ENCODE results near the gene LYPD1.

Gene LYPD1

DNA sequence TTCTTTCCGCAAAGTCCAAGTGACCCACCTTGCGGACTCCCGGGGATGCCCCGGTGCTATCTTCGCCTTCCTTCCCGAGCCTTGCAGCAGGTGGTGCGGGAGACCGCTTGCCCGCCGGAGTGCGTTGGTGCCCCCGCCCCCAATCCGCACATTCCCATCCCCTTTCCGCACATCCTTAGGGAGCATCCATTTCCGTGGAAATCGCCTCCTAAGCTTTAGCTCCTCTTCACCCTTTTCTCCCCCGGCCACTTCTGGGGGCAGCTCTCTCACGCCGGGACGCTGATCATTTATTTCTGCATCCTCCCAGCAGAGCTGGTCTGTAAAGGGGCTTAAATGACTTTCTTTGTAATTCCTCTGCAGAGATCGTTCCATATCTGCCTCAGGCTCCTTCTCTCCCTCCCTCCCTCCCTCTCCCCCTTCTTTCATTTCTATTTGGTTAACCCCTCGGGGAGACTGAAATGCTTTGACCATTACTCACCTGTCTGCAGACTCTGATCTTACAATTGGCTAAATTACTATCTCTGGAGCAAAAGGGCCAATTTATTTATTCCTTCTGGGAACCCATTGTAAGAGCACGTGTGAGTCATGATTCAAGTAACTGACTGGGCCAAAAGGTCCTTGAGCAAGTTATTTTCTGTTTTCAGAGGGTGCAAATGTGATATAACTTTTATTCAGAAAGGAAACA lies 1.3 kb upstream of the LYPD1 start:
- Histone ChIP-seq H2AK5ac (ENCODE audit: low read length) (no peak overlapping the region), H3K36me3 (ENCODE audit: control insufficient read depth, insufficient read depth, low read length) (no peaks in the 10 kb centered on the region), H3K27me3 (ENCODE audit: insufficient read depth, low read length, poor library complexity) (no peaks in the 10 kb centered on the region), H4K5ac (ENCODE audit: low read length) (no peak overlapping the region), H4K8ac (ENCODE audit: low read depth, low read length) (no peak overlapping the region), H3K56ac (ENCODE audit: low read length) (peak overlapping the region; percentile 59), H3K23ac (ENCODE audit: low read length) (no peak overlapping the region), H3K27ac (ENCODE audit: low read depth, low read length) (peak overlapping the region; percentile 33), H2BK15ac (replicated peaks; ENCODE audit: low read depth) (no peak overlapping the region), H2BK120ac (ENCODE audit: low read depth, low read length) (no peak overlapping the region), H3K79me2 (ENCODE audit: control insufficient read depth, insufficient read depth, low read length) (no peaks in the 10 kb centered on the region), H3K4me3 (ENCODE audit: low read length) (peak overlapping the region; percentile 8), H2BK5ac (ENCODE audit: low read length) (no peak overlapping the region), H3K4ac (ENCODE audit: low read depth, low read length) (no peak overlapping the region), H3K79me1 (ENCODE audit: low read length) (no peaks in the 10 kb centered on the region), H3K18ac (ENCODE audit: low read length) (no peak overlapping the region), H3K4me1 (ENCODE audit: control insufficient read depth, low read depth, low read length) (peaks cover 11% of the 10 kb centered on the region), H3K9ac (ENCODE audit: low read length) (peak overlapping the region; percentile 20), H3K4me2 (ENCODE audit: low read length) (peak overlapping the region; percentile 82)
- WGBS (ENCODE audit: extremely low coverage, insufficient coverage, low lambda C conversion rate), result no CpG with 5 or more reads among the region's 23 CpGs
- DNase-seq, result peak; percentile 95

GRCh38 chr2:132670496-132671150 lies 618 bp upstream of the LYPD1 start:
- Histone ChIP-seq H2BK15ac (replicated peaks; ENCODE audit: low read depth) (no peak overlapping the region), H3K9ac (ENCODE audit: low read length) (peak overlapping the region; percentile 20), H3K36me3 (ENCODE audit: control insufficient read depth, insufficient read depth, low read length) (no peaks in the 10 kb centered on the region), H2AK5ac (ENCODE audit: low read length) (no peak overlapping the region), H4K8ac (ENCODE audit: low read depth, low read length) (no peak overlapping the region), H3K23ac (ENCODE audit: low read length) (peak overlapping the region; percentile 66), H3K56ac (ENCODE audit: low read length) (peak overlapping the region; percentile 59), H3K79me2 (ENCODE audit: control insufficient read depth, insufficient read depth, low read length) (no peaks in the 10 kb centered on the region), H3K18ac (ENCODE audit: low read length) (peak overlapping the region; percentile 8), H2BK5ac (ENCODE audit: low read length) (no peak overlapping the region), H3K27me3 (ENCODE audit: insufficient read depth, low read length, poor library complexity) (no peaks in the 10 kb centered on the region), H3K27ac (ENCODE audit: low read depth, low read length) (peak overlapping the region; percentile 33), H2BK120ac (ENCODE audit: low read depth, low read length) (no peak overlapping the region), H3K4me2 (ENCODE audit: low read length) (peak overlapping the region; percentile 82), H3K4me1 (ENCODE audit: control insufficient read depth, low read depth, low read length) (peaks cover 11% of the 10 kb centered on the region), H3K4ac (ENCODE audit: low read depth, low read length) (no peak overlapping the region), H3K79me1 (ENCODE audit: low read length) (no peaks in the 10 kb centered on the region), H3K4me3 (ENCODE audit: low read length) (peak overlapping the region; percentile 8), H4K5ac (ENCODE audit: low read length) (no peak overlapping the region)
- no peak for DNase-seq
- no CpG with 5 or more reads among the region's 44 CpGs for WGBS (ENCODE audit: extremely low coverage, insufficient coverage, low lambda C conversion rate)

DNA sequence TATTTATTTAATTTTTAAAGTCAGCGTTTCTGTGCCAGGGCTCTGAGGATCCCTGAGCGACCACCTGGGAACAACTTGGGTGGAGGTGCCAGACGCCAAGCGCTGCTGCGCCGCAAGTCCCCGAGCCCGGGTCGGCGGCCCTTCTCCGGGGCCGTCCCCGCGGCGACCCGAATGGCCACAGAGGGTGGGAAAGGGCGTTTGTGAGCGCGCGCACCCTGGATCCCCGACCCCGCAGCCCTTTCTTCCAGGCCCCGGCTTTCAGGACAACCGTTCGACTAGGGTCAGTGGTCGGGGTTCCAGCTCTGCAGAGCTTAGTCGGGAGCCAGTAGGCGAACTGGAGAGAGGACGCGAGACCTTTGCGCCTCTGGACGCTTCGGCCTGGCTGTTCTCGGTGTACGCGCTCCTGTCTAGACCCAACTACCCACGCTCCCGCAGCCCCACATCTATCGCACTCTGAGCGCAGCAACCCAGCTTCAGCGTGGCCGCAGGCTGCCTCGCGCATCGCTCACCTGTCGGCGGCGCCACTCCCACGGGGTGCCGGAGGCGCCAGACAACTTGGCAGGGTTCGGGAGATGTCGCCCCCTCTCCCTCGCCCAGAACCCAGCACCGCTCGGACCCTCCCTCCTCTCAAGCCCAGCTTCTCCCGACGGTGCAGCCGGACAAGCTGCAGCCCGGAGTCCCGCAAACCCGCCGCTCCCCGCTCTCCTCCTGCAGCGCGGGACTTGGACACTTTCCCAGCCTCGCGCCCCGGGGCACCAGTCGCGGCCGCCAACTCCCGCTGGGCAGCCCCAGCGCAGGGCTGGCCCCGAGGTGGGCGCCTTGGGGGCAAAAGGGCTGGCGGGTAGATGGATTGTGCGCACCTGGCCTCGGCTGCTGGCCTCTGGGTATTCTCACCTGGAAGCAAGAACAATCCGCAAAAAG lies 758 bp downstream of the LYPD1 start:
- H3K4me1 ChIP-seq (ENCODE audit: control insufficient read depth, low read depth, low read length), result peaks cover 11% of the 10 kb centered on the region
- no peak overlapping the region for H2AK5ac ChIP-seq (ENCODE audit: low read length)
- H3K56ac ChIP-seq (ENCODE audit: low read length), result peak overlapping the region; percentile 84
- no peak overlapping the region for H2BK15ac ChIP-seq (replicated peaks; ENCODE audit: low read depth)
- no peaks in the 10 kb centered on the region for H3K79me2 ChIP-seq (ENCODE audit: control insufficient read depth, insufficient read depth, low read length)
- H3K79me1 ChIP-seq (ENCODE audit: low read length), result no peaks in the 10 kb centered on the region
- no peak overlapping the region for H2BK5ac ChIP-seq (ENCODE audit: low read length)
- peak overlapping the region; percentile 92 for H3K23ac ChIP-seq (ENCODE audit: low read length)
- H3K36me3 ChIP-seq (ENCODE audit: control insufficient read depth, insufficient read depth, low read length), result no peaks in the 10 kb centered on the region
- H3K27me3 ChIP-seq (ENCODE audit: insufficient read depth, low read length, poor library complexity), result no peaks in the 10 kb centered on the region
- no peak overlapping the region for H4K5ac ChIP-seq (ENCODE audit: low read length)
- peak overlapping the region; percentile 90 for H3K4me2 ChIP-seq (ENCODE audit: low read length)
- no peak overlapping the region for H4K8ac ChIP-seq (ENCODE audit: low read depth, low read length)
- no CpG with 5 or more reads among the region's 80 CpGs for WGBS (ENCODE audit: extremely low coverage, insufficient coverage, low lambda C conversion rate)
- no peak overlapping the region for H2BK120ac ChIP-seq (ENCODE audit: low read depth, low read length)
- peak overlapping the region; percentile 65 for H3K9ac ChIP-seq (ENCODE audit: low read length)
- peak overlapping the region; percentile 19 for H3K18ac ChIP-seq (ENCODE audit: low read length)
- H3K27ac ChIP-seq (ENCODE audit: low read depth, low read length), result no peak overlapping the region
- H3K4ac ChIP-seq (ENCODE audit: low read depth, low read length), result no peak overlapping the region
- H3K4me3 ChIP-seq (ENCODE audit: low read length), result peak overlapping the region; percentile 40
- peak; percentile 57 for DNase-seq

DNA sequence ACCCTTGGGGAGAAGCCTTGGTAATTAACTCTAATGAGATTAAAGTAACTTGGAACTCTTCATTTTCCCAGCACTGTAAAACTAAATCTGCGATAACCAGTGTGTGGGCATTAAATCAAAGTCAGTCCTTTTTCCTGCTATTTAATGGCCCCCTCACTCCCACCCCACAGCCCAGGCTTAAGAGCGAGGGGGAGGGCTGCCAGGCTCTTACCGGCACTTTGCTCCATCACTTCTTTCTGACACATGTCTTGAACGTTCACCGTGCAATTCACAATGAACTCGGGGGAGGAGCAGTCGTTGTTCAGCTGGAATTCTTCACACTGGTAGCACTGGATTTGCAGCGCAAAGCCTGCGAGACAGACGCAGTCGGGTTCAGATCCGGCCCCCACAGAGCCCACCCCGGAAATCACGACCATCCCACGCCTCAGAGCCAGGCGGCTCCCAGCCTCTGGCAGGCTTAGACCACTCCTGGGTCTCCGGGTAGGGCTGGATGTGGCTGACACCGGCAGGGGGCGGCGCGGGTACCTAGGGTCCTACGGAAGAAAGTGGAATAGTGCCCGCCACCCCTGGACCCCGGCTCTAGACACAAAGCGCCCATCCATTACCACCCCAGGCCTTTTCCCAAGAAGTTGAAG lies 1.7 kb downstream of the LYPD1 start:
- Histone ChIP-seq H3K79me2 (ENCODE audit: control insufficient read depth, insufficient read depth, low read length) (no peaks in the 10 kb centered on the region), H3K27me3 (ENCODE audit: insufficient read depth, low read length, poor library complexity) (no peaks in the 10 kb centered on the region), H3K4ac (ENCODE audit: low read depth, low read length) (no peak overlapping the region), H4K5ac (ENCODE audit: low read length) (no peak overlapping the region), H3K9ac (ENCODE audit: low read length) (peak overlapping the region; percentile 29), H3K4me1 (ENCODE audit: control insufficient read depth, low read depth, low read length) (peaks cover 11% of the 10 kb centered on the region), H3K23ac (ENCODE audit: low read length) (no peak overlapping the region), H3K56ac (ENCODE audit: low read length) (peak overlapping the region; percentile 74), H3K4me3 (ENCODE audit: low read length) (no peak overlapping the region), H4K8ac (ENCODE audit: low read depth, low read length) (no peak overlapping the region), H3K79me1 (ENCODE audit: low read length) (no peaks in the 10 kb centered on the region), H3K27ac (ENCODE audit: low read depth, low read length) (no peak overlapping the region), H2AK5ac (ENCODE audit: low read length) (no peak overlapping the region), H2BK120ac (ENCODE audit: low read depth, low read length) (no peak overlapping the region), H2BK15ac (replicated peaks; ENCODE audit: low read depth) (no peak overlapping the region), H2BK5ac (ENCODE audit: low read length) (no peak overlapping the region), H3K18ac (ENCODE audit: low read length) (peak overlapping the region; percentile 19), H3K36me3 (ENCODE audit: control insufficient read depth, insufficient read depth, low read length) (no peaks in the 10 kb centered on the region), H3K4me2 (ENCODE audit: low read length) (peak overlapping the region; percentile 90)
- peak; percentile 70 for DNase-seq
- WGBS (ENCODE audit: extremely low coverage, insufficient coverage, low lambda C conversion rate), result no CpG with 5 or more reads among the region's 25 CpGs

GRCh38 chr2:132667706-132668105 lies 2.3 kb downstream of the LYPD1 start:
- Histone ChIP-seq H3K18ac (ENCODE audit: low read length) (no peak overlapping the region), H3K4me1 (ENCODE audit: control insufficient read depth, low read depth, low read length) (peaks cover 11% of the 10 kb centered on the region), H3K4me2 (ENCODE audit: low read length) (no peak overlapping the region), H2AK5ac (ENCODE audit: low read length) (no peak overlapping the region), H4K8ac (ENCODE audit: low read depth, low read length) (no peak overlapping the region), H3K27me3 (ENCODE audit: insufficient read depth, low read length, poor library complexity) (no peaks in the 10 kb centered on the region), H3K56ac (ENCODE audit: low read length) (peak overlapping the region; percentile 3), H2BK120ac (ENCODE audit: low read depth, low read length) (no peak overlapping the region), H2BK15ac (replicated peaks; ENCODE audit: low read depth) (no peak overlapping the region), H3K9ac (ENCODE audit: low read length) (no peak overlapping the region), H3K36me3 (ENCODE audit: control insufficient read depth, insufficient read depth, low read length) (no peaks in the 10 kb centered on the region), H3K4ac (ENCODE audit: low read depth, low read length) (no peak overlapping the region), H3K79me1 (ENCODE audit: low read length) (no peaks in the 10 kb centered on the region), H3K4me3 (ENCODE audit: low read length) (no peak overlapping the region), H3K23ac (ENCODE audit: low read length) (no peak overlapping the region), H3K79me2 (ENCODE audit: control insufficient read depth, insufficient read depth, low read length) (no peaks in the 10 kb centered on the region), H3K27ac (ENCODE audit: low read depth, low read length) (no peak overlapping the region), H2BK5ac (ENCODE audit: low read length) (no peak overlapping the region), H4K5ac (ENCODE audit: low read length) (no peak overlapping the region)
- peak; percentile 31 for DNase-seq
- no CpG with 5 or more reads among the region's 1 CpG for WGBS (ENCODE audit: extremely low coverage, insufficient coverage, low lambda C conversion rate)
